Measurements from ENCODE around the gene SLC1A3. TPM values are rescaled to one million over a fixed set of nuclear protein-coding genes. Genes with fewer than 3 reads are reported as not detected.

Gene SLC1A3
- total and polyA plus RNA-seq, 2 donors (not counting 1 experiment from before 2014, with no cell fraction given) = 0.52 to 3.3 TPM

DNA sequence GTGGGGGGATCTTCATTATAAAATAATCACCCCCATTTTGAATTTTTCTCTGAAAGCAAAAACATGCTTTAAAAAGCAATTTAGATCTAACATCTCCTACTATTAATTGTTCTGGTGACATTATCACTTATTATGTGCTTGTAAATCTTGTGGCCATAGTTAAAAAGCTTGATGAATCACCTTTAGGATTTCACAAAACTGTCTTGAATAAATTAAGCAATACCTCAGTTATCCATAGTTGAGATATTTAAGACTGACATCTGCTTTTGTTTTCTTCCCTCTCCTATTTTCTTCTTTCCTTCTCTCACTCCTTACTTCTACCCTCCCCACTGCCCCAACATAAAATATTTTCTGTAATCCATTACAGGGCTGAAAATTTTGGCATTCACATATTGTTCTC is 84.8 kb downstream of the SLC1A3 start:
- Histone ChIP-seq H4K20me1 (ENCODE audit: control insufficient read depth, extremely low read depth, insufficient read depth, low read length) (no peaks in the 10 kb centered on the region), H3K4me3 (replicated peaks in 1 of 4; ENCODE audit: control extremely low read depth in 1 of 4, insufficient read depth in 1 of 4, low read depth in 3 of 4, low read length in 4 of 4) (no peak overlapping the region), H3K36me3 (ENCODE audit: control insufficient read depth, insufficient read depth, low read length) (no peaks in the 10 kb centered on the region), H3K4me1 (ENCODE audit: control insufficient read depth, extremely low read depth, insufficient read depth, low read length) (no peaks in the 10 kb centered on the region), H3K27me3 (ENCODE audit: control insufficient read depth, insufficient read depth, low read length) (peaks cover 3% of the 10 kb centered on the region), H3K79me2 (ENCODE audit: control insufficient read depth, insufficient read depth, low read length) (no peaks in the 10 kb centered on the region), H3K4me2 (ENCODE audit: extremely low read depth, insufficient read depth, low read length) (no peak overlapping the region), H2AFZ (ENCODE audit: low read length) (no peak overlapping the region), H3K27ac (ENCODE audit: insufficient read depth, low read length) (no peak overlapping the region), H3K9ac (ENCODE audit: insufficient read depth, low read length) (no peak overlapping the region), H3K9me3 (ENCODE audit: control insufficient read depth, insufficient read depth, low read depth, low read length) (no peaks in the 10 kb centered on the region)
- no peak for TF ChIP-seq EZH2 (IDR thresholded peaks at IDR 0.05; ENCODE audit: low read length, missing control alignments)
- TF ChIP-seq, protein P1, sequence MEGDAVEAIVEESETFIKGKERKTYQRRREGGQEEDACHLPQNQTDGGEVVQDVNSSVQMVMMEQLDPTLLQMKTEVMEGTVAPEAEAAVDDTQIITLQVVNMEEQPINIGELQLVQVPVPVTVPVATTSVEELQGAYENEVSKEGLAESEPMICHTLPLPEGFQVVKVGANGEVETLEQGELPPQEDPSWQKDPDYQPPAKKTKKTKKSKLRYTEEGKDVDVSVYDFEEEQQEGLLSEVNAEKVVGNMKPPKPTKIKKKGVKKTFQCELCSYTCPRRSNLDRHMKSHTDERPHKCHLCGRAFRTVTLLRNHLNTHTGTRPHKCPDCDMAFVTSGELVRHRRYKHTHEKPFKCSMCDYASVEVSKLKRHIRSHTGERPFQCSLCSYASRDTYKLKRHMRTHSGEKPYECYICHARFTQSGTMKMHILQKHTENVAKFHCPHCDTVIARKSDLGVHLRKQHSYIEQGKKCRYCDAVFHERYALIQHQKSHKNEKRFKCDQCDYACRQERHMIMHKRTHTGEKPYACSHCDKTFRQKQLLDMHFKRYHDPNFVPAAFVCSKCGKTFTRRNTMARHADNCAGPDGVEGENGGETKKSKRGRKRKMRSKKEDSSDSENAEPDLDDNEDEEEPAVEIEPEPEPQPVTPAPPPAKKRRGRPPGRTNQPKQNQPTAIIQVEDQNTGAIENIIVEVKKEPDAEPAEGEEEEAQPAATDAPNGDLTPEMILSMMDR (conservative IDR thresholded peaks at IDR 0.05 in 1 of 2, IDR thresholded peaks at IDR 0.05 in 1 of 2; ENCODE audit: low read depth in 1 of 2, low read length in 2 of 2) = no peak
- no peak for DNase-seq (ENCODE audit: low read depth in 2 of 2)

DNA sequence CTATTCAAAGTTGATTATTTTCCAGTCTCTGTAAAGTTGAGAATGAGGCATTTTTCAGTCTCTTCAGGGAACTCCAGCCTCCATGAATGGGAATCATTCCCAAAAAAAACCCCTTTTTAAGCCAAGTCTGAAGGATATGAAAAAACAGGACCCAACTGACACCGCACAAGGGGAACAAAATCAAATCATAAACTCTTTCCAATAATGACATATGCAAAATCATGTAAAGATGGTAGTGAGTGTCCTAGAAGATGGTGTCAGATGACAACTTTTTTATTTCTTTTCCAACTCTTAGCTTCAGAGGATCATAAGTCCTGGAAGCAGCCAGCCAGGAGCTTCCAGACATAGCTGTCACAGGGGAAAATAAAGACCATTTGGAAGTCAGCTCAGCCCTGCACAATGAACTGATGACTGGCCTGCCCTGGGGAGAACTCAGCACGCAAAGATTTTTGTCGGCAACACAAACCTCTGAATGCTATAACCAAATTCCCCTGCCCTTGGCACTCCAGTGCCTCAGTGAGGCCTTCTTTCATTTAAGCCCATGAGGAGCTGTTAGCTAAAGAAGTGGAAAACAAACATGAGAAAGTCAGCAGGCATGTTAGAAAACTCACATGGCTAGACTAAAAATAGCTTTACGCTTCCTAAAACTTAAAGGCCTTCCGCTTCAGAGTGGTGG is 85.4 kb downstream of the SLC1A3 start:
- Histone ChIP-seq H2AFZ (ENCODE audit: low read length) (no peak overlapping the region), H4K20me1 (ENCODE audit: control insufficient read depth, extremely low read depth, insufficient read depth, low read length) (no peaks in the 10 kb centered on the region), H3K27me3 (ENCODE audit: control insufficient read depth, insufficient read depth, low read length) (peaks cover 3% of the 10 kb centered on the region), H3K4me1 (ENCODE audit: control insufficient read depth, extremely low read depth, insufficient read depth, low read length) (no peaks in the 10 kb centered on the region), H3K79me2 (ENCODE audit: control insufficient read depth, insufficient read depth, low read length) (no peaks in the 10 kb centered on the region), H3K4me3 (replicated peaks in 1 of 4; ENCODE audit: control extremely low read depth in 1 of 4, insufficient read depth in 1 of 4, low read depth in 3 of 4, low read length in 4 of 4) (no peak overlapping the region), H3K9ac (ENCODE audit: insufficient read depth, low read length) (no peak overlapping the region), H3K9me3 (ENCODE audit: control insufficient read depth, insufficient read depth, low read depth, low read length) (no peaks in the 10 kb centered on the region), H3K4me2 (ENCODE audit: extremely low read depth, insufficient read depth, low read length) (no peak overlapping the region), H3K27ac (ENCODE audit: insufficient read depth, low read length) (no peak overlapping the region), H3K36me3 (ENCODE audit: control insufficient read depth, insufficient read depth, low read length) (no peaks in the 10 kb centered on the region)
- peak in 1 of 2 donors; percentile 44 for DNase-seq (ENCODE audit: low read depth in 2 of 2)
- no peak for TF ChIP-seq EZH2 (IDR thresholded peaks at IDR 0.05; ENCODE audit: low read length, missing control alignments)
- TF ChIP-seq, protein P1 (conservative IDR thresholded peaks at IDR 0.05 in 1 of 2, IDR thresholded peaks at IDR 0.05 in 1 of 2; ENCODE audit: low read depth in 1 of 2, low read length in 2 of 2) = no peak

DNA sequence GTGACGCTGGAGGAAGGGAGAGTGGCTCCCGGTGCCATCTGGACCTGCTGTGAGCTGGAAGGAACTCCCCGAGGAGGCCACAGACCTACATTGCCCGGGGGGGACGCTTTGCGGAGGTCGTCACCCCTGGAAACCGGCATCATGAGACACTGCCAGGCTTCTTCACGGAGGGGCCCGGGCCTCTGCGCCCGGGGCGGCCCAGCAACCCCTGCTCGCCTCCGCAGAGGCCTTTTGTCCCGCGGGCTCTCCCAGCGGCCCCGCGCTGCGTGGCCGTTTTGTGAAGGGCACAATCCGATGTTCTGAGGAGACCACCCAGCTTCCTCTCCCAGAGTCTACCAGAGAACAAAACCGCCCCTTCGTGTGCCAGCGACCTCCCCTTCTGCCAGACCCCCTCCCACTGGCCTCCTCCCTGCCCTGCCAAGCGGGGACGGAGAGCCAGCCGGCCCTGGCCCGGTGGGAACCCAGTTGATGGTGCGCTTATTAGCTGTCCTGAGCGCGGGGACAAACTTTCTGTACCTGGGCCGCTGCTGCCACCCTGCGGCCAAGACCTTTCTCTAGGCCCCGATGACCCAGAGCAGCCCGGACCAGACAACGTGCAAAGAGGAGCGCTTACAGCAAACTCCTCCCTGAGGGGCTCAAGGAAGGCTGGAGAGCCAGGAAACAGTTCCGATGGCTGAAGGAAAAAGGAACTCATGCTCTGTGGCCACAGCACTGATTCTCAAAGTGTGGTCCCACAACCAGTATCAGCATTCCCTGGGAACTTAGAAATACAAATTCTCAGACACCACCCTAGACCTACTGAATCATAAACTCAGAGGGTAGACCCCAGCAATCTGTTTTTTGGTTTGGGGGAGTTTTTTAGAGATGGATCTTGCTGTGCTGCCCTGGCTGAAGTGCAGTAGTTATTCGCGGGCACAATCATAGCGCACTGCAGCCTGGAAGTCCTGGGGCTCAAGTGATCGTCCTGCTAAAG is 86.7 kb downstream of the SLC1A3 start:
- no peak overlapping the region for H3K27ac ChIP-seq (ENCODE audit: insufficient read depth, low read length)
- H3K9ac ChIP-seq (ENCODE audit: insufficient read depth, low read length) = no peak overlapping the region
- no peaks in the 10 kb centered on the region for H3K4me1 ChIP-seq (ENCODE audit: control insufficient read depth, extremely low read depth, insufficient read depth, low read length)
- H3K4me2 ChIP-seq (ENCODE audit: extremely low read depth, insufficient read depth, low read length) = peak overlapping the region; percentile 56
- no peak overlapping the region for H2AFZ ChIP-seq (ENCODE audit: low read length)
- H3K36me3 ChIP-seq (ENCODE audit: control insufficient read depth, insufficient read depth, low read length) = no peaks in the 10 kb centered on the region
- peak overlapping the region in 2 of 4 experiments; percentile 5 to 32 for H3K4me3 ChIP-seq (replicated peaks in 1 of 4; ENCODE audit: control extremely low read depth in 1 of 4, insufficient read depth in 1 of 4, low read depth in 3 of 4, low read length in 4 of 4)
- no peaks in the 10 kb centered on the region for H4K20me1 ChIP-seq (ENCODE audit: control insufficient read depth, extremely low read depth, insufficient read depth, low read length)
- no peaks in the 10 kb centered on the region for H3K79me2 ChIP-seq (ENCODE audit: control insufficient read depth, insufficient read depth, low read length)
- peak; percentile 68 to 74 for DNase-seq (ENCODE audit: low read depth in 2 of 2)
- H3K9me3 ChIP-seq (ENCODE audit: control insufficient read depth, insufficient read depth, low read depth, low read length) = no peaks in the 10 kb centered on the region
- peaks cover 3% of the 10 kb centered on the region for H3K27me3 ChIP-seq (ENCODE audit: control insufficient read depth, insufficient read depth, low read length)
- TF ChIP-seq, protein P1 (conservative IDR thresholded peaks at IDR 0.05 in 1 of 2, IDR thresholded peaks at IDR 0.05 in 1 of 2; ENCODE audit: low read depth in 1 of 2, low read length in 2 of 2) = peak; percentile 49 to 77
- no peak for TF ChIP-seq EZH2 (IDR thresholded peaks at IDR 0.05; ENCODE audit: low read length, missing control alignments)

Measured in fibroblast of lung (primary cell).